ENCODE data around the gene ARSK. TPM values are rescaled to one million over a fixed set of nuclear protein-coding genes. Genes with fewer than 3 reads are reported as not detected.

ARSK gene
- total RNA-seq, 1 experiment from 2014 or later: 8.5 TPM

DNA sequence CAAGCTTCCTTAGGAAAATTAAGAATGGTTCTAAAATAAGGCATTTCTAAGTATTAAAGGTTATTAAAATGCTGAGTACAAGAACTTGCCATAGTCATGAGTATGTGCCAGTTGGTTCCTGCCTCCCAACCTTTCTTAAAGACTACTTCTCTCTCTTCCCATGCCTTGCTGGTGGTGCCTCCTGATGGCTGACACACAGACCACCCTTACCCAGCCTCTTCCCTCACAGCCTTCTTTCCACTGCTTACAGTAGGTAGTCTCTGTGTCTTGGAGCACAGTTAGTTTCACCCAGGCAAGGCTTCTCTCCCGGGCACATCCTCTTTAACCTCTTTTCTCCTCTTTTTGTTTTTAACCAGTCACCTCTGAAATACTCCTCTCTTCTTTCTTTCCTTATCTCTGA lies 44.4 kb downstream of the ARSK start:
- Histone ChIP-seq H3K9ac (ENCODE audit: extremely low read depth, insufficient read length, low read length) (no peak overlapping the region), H4K20me1 (ENCODE audit: control insufficient read depth, insufficient read depth, insufficient read length) (no peaks in the 10 kb centered on the region), H3K27ac (ENCODE audit: insufficient read length, low read depth, low read length) (no peak overlapping the region), H3K23ac (ENCODE audit: insufficient read length, low read depth, low read length) (no peak overlapping the region), H3K14ac (ENCODE audit: insufficient read depth, low read length) (no peak overlapping the region), H3K18ac (ENCODE audit: insufficient read length, low read depth, low read length) (no peak overlapping the region), H2BK120ac (ENCODE audit: low read depth, low read length, poor library complexity, severe bottlenecking) (no peak overlapping the region), H3T11ph (ENCODE audit: low read length) (no peak overlapping the region), H3K23me2 (ENCODE audit: insufficient read length, low read depth, low read length, poor library complexity, severe bottlenecking) (no peaks in the 10 kb centered on the region), H4K8ac (replicated peaks; ENCODE audit: insufficient read length, low read depth, low read length) (no peak overlapping the region), H3K4ac (ENCODE audit: low read depth, low read length) (no peak overlapping the region), H3K9me3 (ENCODE audit: control insufficient read depth, low read depth, low read length) (no peaks in the 10 kb centered on the region), H2BK5ac (ENCODE audit: insufficient read length, low read length) (no peak overlapping the region), H2AFZ (ENCODE audit: low read length) (no peak overlapping the region), H2BK12ac (ENCODE audit: insufficient read length, low read depth, low read length) (no peak overlapping the region), H3K79me1 (ENCODE audit: insufficient read depth, low read depth, low read length, poor library complexity, severe bottlenecking) (no peaks in the 10 kb centered on the region), H2BK15ac (ENCODE audit: low read depth, low read length) (no peak overlapping the region), H3K4me2 (ENCODE audit: insufficient read depth, insufficient read length, low read length) (no peak overlapping the region), H4K91ac (ENCODE audit: insufficient read length, low read depth, low read length) (no peak overlapping the region), H3K4me1 (ENCODE audit: insufficient read depth, low read length) (no peaks in the 10 kb centered on the region), H2AK5ac (ENCODE audit: insufficient read length, low read length) (no peak overlapping the region), H3K27me3 (ENCODE audit: insufficient read depth, low read length) (no peaks in the 10 kb centered on the region), H4K5ac (ENCODE audit: insufficient read length, low read depth, low read length) (no peak overlapping the region), H3K56ac (ENCODE audit: insufficient read length, low read depth, low read length) (no peak overlapping the region), H2BK20ac (ENCODE audit: low read depth, low read length, poor library complexity, severe bottlenecking) (no peak overlapping the region), H3K79me2 (ENCODE audit: insufficient read depth, low read length) (no peaks in the 10 kb centered on the region)
- no peaks in the 10 kb centered on the region for H3K27me3 Mint-ChIP-seq (ENCODE audit: low read depth)
- no peaks in the 10 kb centered on the region for H3K9me3 Mint-ChIP-seq
- TF ChIP-seq, protein P1, sequence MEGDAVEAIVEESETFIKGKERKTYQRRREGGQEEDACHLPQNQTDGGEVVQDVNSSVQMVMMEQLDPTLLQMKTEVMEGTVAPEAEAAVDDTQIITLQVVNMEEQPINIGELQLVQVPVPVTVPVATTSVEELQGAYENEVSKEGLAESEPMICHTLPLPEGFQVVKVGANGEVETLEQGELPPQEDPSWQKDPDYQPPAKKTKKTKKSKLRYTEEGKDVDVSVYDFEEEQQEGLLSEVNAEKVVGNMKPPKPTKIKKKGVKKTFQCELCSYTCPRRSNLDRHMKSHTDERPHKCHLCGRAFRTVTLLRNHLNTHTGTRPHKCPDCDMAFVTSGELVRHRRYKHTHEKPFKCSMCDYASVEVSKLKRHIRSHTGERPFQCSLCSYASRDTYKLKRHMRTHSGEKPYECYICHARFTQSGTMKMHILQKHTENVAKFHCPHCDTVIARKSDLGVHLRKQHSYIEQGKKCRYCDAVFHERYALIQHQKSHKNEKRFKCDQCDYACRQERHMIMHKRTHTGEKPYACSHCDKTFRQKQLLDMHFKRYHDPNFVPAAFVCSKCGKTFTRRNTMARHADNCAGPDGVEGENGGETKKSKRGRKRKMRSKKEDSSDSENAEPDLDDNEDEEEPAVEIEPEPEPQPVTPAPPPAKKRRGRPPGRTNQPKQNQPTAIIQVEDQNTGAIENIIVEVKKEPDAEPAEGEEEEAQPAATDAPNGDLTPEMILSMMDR (conservative IDR thresholded peaks at IDR 0.05): no peak; the same call in 2 of the 3 replicates
- peaks cover 0 to 2% (median 0%) of the 10 kb centered on the region in 3 experiments; a peak in 3 of 7 replicates for H3K36me3 Mint-ChIP-seq (ENCODE audit: insufficient read depth in 1 of 3, low read depth in 3 of 3)
- WGBS (ENCODE audit: extremely low coverage, insufficient read length, low lambda C conversion rate): no CpG with 5 or more reads among the region's 1 CpG
- H3K27ac Mint-ChIP-seq: no peak overlapping the region; a peak in 1 of 7 replicates
- peak; percentile 32 for DNase-seq
- H3K4me3 Mint-ChIP-seq: no peak overlapping the region
- no peaks in the 10 kb centered on the region for H3K4me1 Mint-ChIP-seq

Measured in H9 (cell line).